ENCODE results near the gene SLC26A9.
A peak's percentile ranks its signal among the peaks of the same experiment; 100 is the strongest.

The SLC26A9 gene

DNA sequence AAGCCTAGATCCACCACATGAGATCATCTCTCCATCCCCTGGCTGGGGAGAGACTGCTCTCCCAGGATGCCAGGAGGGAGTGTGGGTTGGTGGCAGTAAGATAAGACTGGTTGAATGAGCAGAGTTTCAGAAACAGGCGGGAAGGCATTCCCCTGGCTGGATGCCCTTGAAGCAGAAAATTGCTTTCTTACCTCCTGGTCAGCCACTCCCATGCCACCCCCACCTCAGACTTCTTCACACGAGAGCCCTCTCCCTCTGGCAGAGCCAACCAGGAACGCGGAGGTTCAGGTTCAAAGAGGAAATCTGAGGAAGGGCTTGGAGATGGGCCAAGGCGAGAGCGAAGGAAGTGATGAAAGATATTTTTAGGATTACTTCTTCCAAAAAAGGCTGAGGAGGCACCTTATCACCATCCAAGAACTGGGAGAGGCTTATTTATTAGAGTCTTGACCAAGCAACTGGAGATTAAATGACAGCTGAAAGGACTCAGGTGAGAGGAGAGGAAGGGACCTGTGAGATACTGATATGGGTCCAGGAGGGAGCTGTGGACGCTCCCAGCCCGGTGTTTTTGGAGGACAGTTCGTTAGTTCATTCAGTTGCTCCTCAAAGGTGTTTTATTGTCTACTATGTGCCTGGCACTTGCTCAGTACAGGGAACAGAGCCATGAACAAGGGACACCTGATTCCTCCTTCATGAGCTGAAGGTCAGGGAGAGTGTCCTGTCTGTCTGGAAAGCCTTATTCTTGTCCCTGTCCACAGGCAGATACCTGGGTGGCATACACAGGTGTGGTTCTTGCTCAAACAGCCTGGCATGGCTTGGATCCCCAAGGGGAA, 18.9 kb upstream of the SLC26A9 start (continued):
- TF ChIP-seq ZNF624 (tag by site-specific recombination; IDR thresholded peaks at IDR 0.05) (no peak), ZNF610 (tag by site-specific recombination; IDR thresholded peaks at IDR 0.05; ENCODE audit: borderline replicate concordance) (no peak), ZNF792 (tag by site-specific recombination; IDR thresholded peaks at IDR 0.05) (no peak), OSR2 (tag by site-specific recombination; IDR thresholded peaks at IDR 0.05) (no peak), ZNF248 (tag by site-specific recombination; IDR thresholded peaks at IDR 0.05) (no peak), ZNF157 (tag by site-specific recombination; IDR thresholded peaks at IDR 0.05) (no peak), OVOL3 (tag by site-specific recombination; IDR thresholded peaks at IDR 0.05) (no peak), SALL2 (tag by site-specific recombination; IDR thresholded peaks at IDR 0.05; ENCODE audit: borderline replicate concordance) (no peak), GLIS1 (tag by site-specific recombination; IDR thresholded peaks at IDR 0.05) (peak; percentile 99), ZNF664 (tag by site-specific recombination; IDR thresholded peaks at IDR 0.05) (peak; percentile 63; the same call in 1 of the 2 replicates), ZSCAN23 (tag by site-specific recombination; IDR thresholded peaks at IDR 0.05) (no peak), ZBTB26 (tag by site-specific recombination; optimal IDR thresholded peaks at IDR 0.05) (no peak), KLF9 (tag by site-specific recombination; IDR thresholded peaks at IDR 0.05; ENCODE audit: low read depth) (peak; percentile 30; the same call in 1 of the 2 replicates), ZNF560 (tag by site-specific recombination; IDR thresholded peaks at IDR 0.05; ENCODE audit: borderline replicate concordance) (no peak), KLF17 (tag by site-specific recombination; IDR thresholded peaks at IDR 0.05) (peak; percentile 46; the same call in 1 of the 2 replicates), GLIS2 (tag by site-specific recombination; IDR thresholded peaks at IDR 0.05) (peak; percentile 35; the same call in 1 of the 2 replicates), HOXD13 (CRISPR knock-in tag; IDR thresholded peaks at IDR 0.05; ENCODE audit: borderline replicate concordance) (no peak), MZF1 (tag by site-specific recombination; IDR thresholded peaks at IDR 0.05; ENCODE audit: borderline replicate concordance) (0 out of 2 replicates have a peak, but pooled peaks have one; percentile 37), ZNF24 (tag by site-specific recombination; IDR thresholded peaks at IDR 0.05) (no peak), EGR2 (tag by site-specific recombination; IDR thresholded peaks at IDR 0.05; ENCODE audit: low read depth) (peak; percentile 86), ZIC2 (tag by site-specific recombination; IDR thresholded peaks at IDR 0.05) (peak; percentile 48), ZNF549 (tag by site-specific recombination; IDR thresholded peaks at IDR 0.05) (no peak), ZNF114 (tag by site-specific recombination; IDR thresholded peaks at IDR 0.05) (no peak)
- TF ChIP-seq, protein P1, sequence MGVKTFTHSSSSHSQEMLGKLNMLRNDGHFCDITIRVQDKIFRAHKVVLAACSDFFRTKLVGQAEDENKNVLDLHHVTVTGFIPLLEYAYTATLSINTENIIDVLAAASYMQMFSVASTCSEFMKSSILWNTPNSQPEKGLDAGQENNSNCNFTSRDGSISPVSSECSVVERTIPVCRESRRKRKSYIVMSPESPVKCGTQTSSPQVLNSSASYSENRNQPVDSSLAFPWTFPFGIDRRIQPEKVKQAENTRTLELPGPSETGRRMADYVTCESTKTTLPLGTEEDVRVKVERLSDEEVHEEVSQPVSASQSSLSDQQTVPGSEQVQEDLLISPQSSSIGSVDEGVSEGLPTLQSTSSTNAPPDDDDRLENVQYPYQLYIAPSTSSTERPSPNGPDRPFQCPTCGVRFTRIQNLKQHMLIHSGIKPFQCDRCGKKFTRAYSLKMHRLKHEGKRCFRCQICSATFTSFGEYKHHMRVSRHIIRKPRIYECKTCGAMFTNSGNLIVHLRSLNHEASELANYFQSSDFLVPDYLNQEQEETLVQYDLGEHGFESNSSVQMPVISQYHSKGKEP (tag by site-specific recombination; IDR thresholded peaks at IDR 0.05), result no peak
- TF ChIP-seq, protein P2, sequence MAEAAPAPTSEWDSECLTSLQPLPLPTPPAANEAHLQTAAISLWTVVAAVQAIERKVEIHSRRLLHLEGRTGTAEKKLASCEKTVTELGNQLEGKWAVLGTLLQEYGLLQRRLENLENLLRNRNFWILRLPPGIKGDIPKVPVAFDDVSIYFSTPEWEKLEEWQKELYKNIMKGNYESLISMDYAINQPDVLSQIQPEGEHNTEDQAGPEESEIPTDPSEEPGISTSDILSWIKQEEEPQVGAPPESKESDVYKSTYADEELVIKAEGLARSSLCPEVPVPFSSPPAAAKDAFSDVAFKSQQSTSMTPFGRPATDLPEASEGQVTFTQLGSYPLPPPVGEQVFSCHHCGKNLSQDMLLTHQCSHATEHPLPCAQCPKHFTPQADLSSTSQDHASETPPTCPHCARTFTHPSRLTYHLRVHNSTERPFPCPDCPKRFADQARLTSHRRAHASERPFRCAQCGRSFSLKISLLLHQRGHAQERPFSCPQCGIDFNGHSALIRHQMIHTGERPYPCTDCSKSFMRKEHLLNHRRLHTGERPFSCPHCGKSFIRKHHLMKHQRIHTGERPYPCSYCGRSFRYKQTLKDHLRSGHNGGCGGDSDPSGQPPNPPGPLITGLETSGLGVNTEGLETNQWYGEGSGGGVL (tag by site-specific recombination; IDR thresholded peaks at IDR 0.05), result peak; percentile 85
- TF ChIP-seq, protein P3, sequence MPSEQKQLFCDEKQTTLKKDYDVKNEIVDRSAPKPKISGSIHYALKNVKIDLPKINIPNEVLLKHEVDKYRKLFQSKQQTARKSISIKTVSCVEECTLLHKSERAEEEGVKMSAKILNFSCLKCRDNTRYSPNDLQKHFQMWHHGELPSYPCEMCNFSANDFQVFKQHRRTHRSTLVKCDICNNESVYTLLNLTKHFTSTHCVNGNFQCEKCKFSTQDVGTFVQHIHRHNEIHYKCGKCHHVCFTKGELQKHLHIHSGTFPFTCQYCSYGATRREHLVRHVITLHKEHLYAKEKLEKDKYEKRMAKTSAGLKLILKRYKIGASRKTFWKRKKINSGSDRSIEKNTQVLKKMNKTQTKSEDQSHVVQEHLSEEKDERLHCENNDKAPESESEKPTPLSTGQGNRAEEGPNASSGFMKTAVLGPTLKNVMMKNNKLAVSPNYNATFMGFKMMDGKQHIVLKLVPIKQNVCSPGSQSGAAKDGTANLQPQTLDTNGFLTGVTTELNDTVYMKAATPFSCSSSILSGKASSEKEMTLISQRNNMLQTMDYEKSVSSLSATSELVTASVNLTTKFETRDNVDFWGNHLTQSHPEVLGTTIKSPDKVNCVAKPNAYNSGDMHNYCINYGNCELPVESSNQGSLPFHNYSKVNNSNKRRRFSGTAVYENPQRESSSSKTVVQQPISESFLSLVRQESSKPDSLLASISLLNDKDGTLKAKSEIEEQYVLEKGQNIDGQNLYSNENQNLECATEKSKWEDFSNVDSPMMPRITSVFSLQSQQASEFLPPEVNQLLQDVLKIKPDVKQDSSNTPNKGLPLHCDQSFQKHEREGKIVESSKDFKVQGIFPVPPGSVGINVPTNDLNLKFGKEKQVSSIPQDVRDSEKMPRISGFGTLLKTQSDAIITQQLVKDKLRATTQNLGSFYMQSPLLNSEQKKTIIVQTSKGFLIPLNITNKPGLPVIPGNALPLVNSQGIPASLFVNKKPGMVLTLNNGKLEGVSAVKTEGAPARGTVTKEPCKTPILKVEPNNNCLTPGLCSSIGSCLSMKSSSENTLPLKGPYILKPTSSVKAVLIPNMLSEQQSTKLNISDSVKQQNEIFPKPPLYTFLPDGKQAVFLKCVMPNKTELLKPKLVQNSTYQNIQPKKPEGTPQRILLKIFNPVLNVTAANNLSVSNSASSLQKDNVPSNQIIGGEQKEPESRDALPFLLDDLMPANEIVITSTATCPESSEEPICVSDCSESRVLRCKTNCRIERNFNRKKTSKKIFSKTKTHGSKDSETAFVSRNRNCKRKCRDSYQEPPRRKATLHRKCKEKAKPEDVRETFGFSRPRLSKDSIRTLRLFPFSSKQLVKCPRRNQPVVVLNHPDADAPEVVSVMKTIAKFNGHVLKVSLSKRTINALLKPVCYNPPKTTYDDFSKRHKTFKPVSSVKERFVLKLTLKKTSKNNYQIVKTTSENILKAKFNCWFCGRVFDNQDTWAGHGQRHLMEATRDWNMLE (tag by site-specific recombination; conservative IDR thresholded peaks at IDR 0.05; ENCODE audit: low read depth), result 0 out of 2 replicates have a peak, but pooled peaks have one; percentile 41
- TF ChIP-seq, protein P4, sequence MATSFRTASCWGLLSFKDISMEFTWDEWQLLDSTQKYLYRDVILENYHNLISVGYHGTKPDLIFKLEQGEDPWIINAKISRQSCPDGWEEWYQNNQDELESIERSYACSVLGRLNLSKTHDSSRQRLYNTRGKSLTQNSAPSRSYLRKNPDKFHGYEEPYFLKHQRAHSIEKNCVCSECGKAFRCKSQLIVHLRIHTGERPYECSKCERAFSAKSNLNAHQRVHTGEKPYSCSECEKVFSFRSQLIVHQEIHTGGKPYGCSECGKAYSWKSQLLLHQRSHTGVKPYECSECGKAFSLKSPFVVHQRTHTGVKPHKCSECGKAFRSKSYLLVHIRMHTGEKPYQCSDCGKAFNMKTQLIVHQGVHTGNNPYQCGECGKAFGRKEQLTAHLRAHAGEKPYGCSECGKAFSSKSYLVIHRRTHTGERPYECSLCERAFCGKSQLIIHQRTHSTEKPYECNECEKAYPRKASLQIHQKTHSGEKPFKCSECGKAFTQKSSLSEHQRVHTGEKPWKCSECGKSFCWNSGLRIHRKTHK (tag by site-specific recombination; IDR thresholded peaks at IDR 0.05), result no peak
